K562 treated with DMSO at 1 percent for 48 hours (cell line): ENCODE results near the gene PIGBOS1. TPM values are rescaled to one million over a fixed set of nuclear protein-coding genes. Genes with fewer than 3 reads are reported as not detected.

Experiments
- total RNA-seq: library from RNA; unstranded; fragments of 300-600 nt; gene quantifications from 2 replicates; pipeline ENCODE4 v1.2.3, GENCODE V29; 2022; ENCODE audit warnings: low replicate concordance; ENCODE audit errors: extremely low read depth

PIGBOS1 gene, protein sequence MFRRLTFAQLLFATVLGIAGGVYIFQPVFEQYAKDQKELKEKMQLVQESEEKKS
- total RNA-seq = not detected in 2 replicates

DNA sequence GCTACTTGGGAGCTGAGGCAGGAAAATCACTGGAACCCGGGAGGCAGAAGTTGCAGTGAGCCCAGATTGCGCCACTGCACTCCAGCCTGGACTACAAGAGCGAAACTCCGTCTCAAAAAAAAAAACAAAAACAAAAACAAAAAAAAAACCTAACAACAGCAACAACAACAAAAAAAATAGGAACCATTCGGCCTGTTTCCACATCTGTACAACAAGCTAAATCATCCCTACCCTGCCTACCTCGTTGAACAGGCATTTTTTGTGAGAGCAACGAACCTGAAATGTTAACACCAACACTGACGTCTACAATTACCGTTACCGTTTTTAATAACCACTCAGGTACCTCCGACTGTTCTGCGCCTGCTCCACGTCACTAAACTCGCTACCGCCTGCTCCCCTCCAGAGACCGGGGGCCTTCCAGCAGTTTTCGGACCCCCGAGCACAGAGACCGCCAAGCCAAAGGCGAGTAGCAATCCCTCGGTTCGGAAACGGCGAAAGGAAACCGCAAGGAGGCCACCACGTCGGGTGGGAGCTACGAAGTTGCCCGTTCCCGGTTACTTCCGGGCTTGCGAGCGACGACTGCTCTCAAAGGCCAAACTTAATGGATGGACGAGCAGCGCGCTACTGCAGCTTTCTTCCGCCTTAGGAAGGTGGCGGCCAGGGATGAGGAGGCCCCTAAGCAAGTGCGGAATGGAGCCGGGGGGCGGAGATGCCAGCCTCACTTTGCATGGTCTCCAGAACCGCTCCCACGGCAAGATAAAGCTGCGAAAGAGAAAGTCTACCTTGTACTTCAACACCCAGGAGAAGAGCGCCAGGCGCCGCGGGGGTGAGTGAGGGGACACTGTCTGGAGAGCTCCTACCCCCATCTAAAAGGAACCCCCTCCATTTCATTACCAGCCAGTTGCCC, at the start of gene PIGBOS1, which contains the start of gene PIGB:
Gene PIGBOS1 (minus strand): TSS at position 536 of the 907 bp plus-strand sequence. CDS start 1,331 bp downstream, outside the sequence.
Gene PIGB (plus strand): TSS at position 635 of the 907 bp plus-strand sequence. CDS start 29 bp downstream, at position 664.

GRCh38 chr15:55289746-55290527, 29.0 kb downstream of the PIGBOS1 start, which contains the start of gene RAB27A:
Gene RAB27A (minus strand): TSS chr15:55289813. CDS start chr15:55234934, 54,879 bp downstream.

Other genes starting within 250 kb of the PIGBOS1 start
- 851 TPM in 1 of 2 replicates, not detected in the other for gene RSL24D1, start 122.2 kb downstream of the PIGBOS1 start, total RNA-seq
- gene RAB27A, start 29.3 kb downstream of the PIGBOS1 start, total RNA-seq = not detected in 2 replicates
- gene PIGB, start 99 bp upstream of the PIGBOS1 start, total RNA-seq = not detected in 2 replicates
- gene CCPG1, start 89.2 kb upstream of the PIGBOS1 start, total RNA-seq = not detected in 2 replicates
- gene PIERCE2, start 89.4 kb upstream of the PIGBOS1 start, total RNA-seq = not detected in 2 replicates
- gene DNAAF4, start 189.1 kb upstream of the PIGBOS1 start, total RNA-seq = not detected in 2 replicates